NOMO-1 treated with DMSO at 0.1 percent for 48 hours (cell line): ENCODE measurements around the gene STXBP6.

ENCODE experiments used
- DNase-seq: peaks from one replicate; lab custom pipeline; 2025; ENCODE audit not compliant: unreplicated experiment; lab: John Stamatoyannopoulos, UW

The STXBP6 gene

GRCh38 chr14:24892497-24893051, 157.4 kb downstream of the STXBP6 start:
- no peak for DNase-seq

DNA sequence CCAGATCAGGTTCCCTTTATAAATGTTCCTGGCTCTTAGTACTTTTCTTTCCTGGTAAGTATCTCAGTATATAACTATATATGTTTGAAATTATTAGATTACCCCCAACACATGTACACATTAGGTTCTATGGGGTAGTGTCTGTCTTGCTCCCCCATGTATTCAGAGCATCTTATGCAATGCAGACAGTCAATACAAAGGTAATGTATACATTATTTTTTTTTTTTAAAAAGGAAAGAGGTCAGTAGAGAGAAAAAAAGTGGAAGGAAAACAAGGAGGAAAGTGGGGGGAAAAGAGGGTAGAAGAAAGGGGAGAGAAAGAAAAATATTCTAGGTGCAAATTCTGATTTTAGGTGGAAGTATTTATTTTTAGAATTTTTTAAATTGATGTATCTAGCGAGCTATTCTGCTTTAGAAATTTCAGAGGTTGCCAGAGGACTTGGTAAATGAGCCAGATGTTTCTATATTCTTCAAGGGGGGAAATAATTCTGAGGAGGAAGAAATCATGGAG, 157.9 kb downstream of the STXBP6 start:
- DNase-seq = no peak

DNA sequence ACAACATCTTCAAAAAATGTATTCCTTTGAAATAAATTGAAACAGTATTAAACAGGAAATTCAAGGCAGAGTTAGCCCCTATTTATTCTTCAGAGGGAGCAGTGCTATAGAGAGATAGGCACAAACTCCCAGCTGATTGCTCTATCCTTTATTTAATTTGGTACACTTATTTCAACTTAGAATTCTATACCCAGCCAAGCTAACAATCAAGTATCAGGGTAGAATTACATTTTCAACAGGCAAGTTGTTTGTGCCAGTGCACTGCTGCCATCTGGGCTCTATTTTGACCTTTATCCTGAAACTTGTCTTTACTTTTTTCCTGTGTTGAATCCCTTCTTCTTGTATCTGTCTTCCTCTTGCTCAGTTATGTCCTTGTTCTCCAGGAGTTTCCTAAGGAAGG, 159.2 kb downstream of the STXBP6 start:
- DNase-seq = no peak

DNA sequence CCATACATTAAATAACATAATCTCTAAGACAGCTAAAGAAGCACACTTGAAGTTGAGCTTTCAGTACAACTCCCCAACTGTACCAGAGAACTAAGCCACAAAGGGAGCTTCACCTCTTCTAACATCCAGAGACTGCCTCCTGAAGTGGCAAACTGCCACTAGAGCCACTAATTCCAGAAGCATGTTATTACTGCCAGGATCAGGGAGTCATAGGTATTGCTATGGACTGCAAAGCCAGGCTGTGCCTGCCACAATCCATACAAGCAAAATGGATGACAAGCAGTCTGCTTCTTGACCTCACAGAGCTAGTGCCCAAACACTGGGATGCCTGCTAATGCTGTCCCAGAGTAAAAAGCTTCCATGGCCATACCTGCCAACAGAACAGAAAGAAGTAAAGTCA, 160.1 kb downstream of the STXBP6 start:
- DNase-seq = no peak

- DNase-seq = no peak
These were observed 161.4 kb downstream of the STXBP6 start for GRCh38 chr14:24888532-24888931.

GRCh38 chr14:24887623-24888304, 162.2 kb downstream of the STXBP6 start:
- DNase-seq = no peak

- no peak for DNase-seq
These were observed 164.5 kb downstream of the STXBP6 start for GRCh38 chr14:24885410-24885913.

GRCh38 chr14:24883576-24883975, 166.4 kb downstream of the STXBP6 start:
- DNase-seq = no peak

DNA sequence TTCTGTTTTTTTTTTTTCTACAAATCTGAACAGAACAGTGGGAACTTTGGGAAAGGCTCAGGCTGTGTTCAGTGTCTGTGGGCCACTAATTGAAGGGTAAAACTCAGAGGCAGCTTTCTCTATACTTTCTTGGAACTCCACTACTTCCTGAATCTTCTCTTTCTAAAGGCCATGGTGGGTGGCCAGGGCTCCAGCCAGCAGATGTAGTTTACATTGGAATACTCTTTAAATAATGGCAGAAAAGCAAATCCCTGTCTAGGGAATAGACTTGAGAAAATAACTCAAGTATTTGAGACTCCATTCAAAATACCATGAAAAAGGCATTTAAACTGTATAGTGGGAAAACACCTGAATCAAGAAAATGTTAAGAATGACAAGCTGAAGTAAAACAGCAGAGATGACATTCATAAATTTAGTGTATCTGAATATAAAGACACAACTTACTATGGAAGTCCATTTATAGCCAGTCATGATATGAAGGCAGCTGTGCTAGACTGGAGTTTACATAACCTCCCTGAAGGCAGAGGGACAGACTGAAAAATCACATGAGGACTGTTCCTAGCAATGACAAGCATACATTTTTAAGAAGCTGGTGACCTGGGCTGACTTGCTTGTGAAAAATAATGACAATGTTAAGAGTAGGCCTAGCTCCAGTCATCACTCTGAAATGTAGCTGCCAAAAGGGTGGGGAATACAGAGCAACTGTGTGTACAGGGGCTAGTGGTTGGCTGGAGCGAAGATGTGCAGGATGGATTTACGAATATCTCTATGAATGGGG, 168.6 kb downstream of the STXBP6 start:
- no peak for DNase-seq

DNA sequence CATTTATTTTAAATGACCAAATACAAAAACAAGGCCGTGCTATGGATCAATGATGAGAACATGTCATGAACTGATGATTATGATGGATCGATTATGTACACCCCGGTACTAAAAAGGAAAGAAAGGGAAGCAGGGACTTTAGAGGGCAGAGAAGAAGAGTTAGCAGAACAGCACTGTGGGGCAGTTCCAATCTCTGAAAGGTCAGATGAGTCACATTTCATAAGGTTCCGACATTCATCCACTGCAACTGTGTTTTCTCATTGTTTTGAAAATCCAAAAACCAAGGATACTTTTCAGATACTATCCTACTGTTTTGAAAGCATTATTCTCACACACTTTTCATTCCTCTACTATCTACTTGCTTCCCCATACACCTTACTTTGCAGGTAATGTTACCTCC, 169.3 kb downstream of the STXBP6 start:
- no peak for DNase-seq

DNA sequence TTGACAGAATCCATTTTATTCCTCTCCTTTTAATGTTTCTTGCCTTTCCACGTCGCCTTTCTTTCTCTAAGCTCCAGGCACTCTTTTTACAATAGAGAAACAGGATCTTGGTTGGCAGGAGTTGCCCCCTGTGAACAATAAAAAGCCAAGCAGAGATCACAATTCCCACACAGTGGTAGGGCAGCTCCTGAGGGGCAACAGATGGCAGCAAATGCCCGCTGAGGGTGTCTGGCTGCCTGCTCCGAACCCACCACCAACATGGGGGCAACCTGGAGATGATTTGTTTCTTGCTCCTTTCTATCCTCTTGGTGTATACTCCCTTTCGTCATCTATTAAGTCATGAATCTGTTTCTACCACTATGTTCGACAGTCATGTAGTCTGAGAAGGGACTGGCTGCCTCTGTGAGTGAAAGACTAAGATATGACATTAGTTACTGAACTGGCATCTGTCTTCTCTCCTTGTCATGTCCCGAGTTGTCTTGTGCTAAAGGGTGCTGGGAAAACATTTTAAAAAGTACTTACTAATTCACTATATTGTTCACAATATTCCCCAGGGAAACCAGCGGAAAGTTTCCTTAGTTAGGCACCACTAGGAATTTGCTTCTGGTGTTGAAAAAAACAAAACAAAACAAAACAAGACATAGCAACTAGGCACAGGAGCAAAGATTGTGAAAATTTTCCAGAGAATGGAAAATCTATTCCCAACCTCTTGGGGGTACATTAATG, 170.1 kb downstream of the STXBP6 start:
- DNase-seq = no peak

GRCh38 chr14:24876996-24877395, 173.0 kb downstream of the STXBP6 start:
- no peak for DNase-seq

GRCh38 chr14:24875991-24876878, 173.7 kb downstream of the STXBP6 start:
- DNase-seq = peak; percentile 32

- DNase-seq = no peak
These were observed 174.6 kb downstream of the STXBP6 start for GRCh38 chr14:24875203-24875838.

GRCh38 chr14:24874514-24875202, 175.3 kb downstream of the STXBP6 start:
- DNase-seq = no peak

GRCh38 chr14:24873551-24873950, 176.4 kb downstream of the STXBP6 start:
- no peak for DNase-seq

GRCh38 chr14:24870949-24871701, 178.8 kb downstream of the STXBP6 start:
- no peak for DNase-seq

DNA sequence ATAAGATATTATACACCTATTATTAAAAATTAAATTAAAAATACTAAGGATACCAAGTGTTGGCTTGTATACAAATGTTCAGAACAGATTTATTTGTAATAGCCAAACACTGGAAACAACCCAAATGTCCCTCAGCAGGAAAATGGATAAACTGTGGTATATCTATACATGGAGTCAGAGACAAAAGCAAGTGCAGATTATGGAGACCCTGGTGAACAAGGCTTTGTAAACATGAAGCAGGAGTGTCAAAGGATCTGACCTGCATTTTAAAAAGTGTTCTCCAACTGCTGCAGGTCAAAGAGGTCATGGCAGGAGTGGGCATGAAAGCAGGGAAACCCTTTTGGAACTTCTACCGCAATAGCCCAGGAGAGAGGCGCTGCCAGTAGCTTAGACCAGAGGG, 181.6 kb downstream of the STXBP6 start:
- DNase-seq = no peak
